ENCODE data around the gene DNM3. TPM values are rescaled to one million over a fixed set of nuclear protein-coding genes. Genes with fewer than 3 reads are reported as not detected.

DNM3 gene
- total and polyA plus RNA-seq, 2 donors (not counting 3 experiments of a cell fraction or from before 2014, with no cell fraction given): 1.4 to 2.5 TPM

- CTCF ChIA-PET: interaction anchor here (0.8 to 1.6 kb wide), 3 partner anchors 8 to 24 kb away, joined by 3 to 4 read pairs (median 3); no protein-coding TSS in a partner anchor
- Histone ChIP-seq H3K4me2 (ENCODE audit: insufficient read depth, low read length) (no peak overlapping the region), H3K79me2 (ENCODE audit: control insufficient read depth, insufficient read depth, low read length) (no peaks in the 10 kb centered on the region), H3K9me3 (replicated peaks; ENCODE audit: control insufficient read depth, insufficient read depth, low read length) (no peaks in the 10 kb centered on the region), H4K20me1 (replicated peaks; ENCODE audit: control insufficient read depth, extremely low read depth, insufficient read depth, low read length) (no peaks in the 10 kb centered on the region), H3K4me1 (ENCODE audit: control insufficient read depth, extremely low read depth, insufficient read depth, low read length) (no peaks in the 10 kb centered on the region), H3K9me1 (replicated peaks; ENCODE audit: control insufficient read depth, extremely low read depth, insufficient read depth, low read length) (no peaks in the 10 kb centered on the region), H3K27ac (ENCODE audit: insufficient read depth, low read depth, low read length) (no peak overlapping the region), H3K27me3 (ENCODE audit: control insufficient read depth in 2 of 2, insufficient read depth in 2 of 2, low read length in 2 of 2) (no peaks in the 10 kb centered on the region), H2AFZ (ENCODE audit: low read depth, low read length) (no peak overlapping the region), H3K9ac (replicated peaks; ENCODE audit: extremely low read depth, insufficient read depth, low read length) (no peak overlapping the region), H3K4me3 (replicated peaks in 1 of 3; ENCODE audit: insufficient read depth in 1 of 3, low read depth in 1 of 3, low read length in 3 of 3) (no peak overlapping the region), H3K36me3 (ENCODE audit: control insufficient read depth in 2 of 2, extremely low read depth in 1 of 2, insufficient read depth in 2 of 2, low read length in 2 of 2) (no peaks in the 10 kb centered on the region)
- dilution Hi-C loops (cut with MboI; ENCODE audit: extremely low pct_ligation_motif_present, low sequenced_read_pairs) (no loop called here), intact Hi-C loops (cut with micrococcal nuclease) (no loop called here)
- POLR2A ChIA-PET: no interaction called here
- DNase-seq (ENCODE audit: low read depth, low spot score) (no peak), FAIRE-seq (peak; percentile 49)
- BruUV-seq (replicated peaks): no TSS peak
- TF ChIP-seq, protein P1, sequence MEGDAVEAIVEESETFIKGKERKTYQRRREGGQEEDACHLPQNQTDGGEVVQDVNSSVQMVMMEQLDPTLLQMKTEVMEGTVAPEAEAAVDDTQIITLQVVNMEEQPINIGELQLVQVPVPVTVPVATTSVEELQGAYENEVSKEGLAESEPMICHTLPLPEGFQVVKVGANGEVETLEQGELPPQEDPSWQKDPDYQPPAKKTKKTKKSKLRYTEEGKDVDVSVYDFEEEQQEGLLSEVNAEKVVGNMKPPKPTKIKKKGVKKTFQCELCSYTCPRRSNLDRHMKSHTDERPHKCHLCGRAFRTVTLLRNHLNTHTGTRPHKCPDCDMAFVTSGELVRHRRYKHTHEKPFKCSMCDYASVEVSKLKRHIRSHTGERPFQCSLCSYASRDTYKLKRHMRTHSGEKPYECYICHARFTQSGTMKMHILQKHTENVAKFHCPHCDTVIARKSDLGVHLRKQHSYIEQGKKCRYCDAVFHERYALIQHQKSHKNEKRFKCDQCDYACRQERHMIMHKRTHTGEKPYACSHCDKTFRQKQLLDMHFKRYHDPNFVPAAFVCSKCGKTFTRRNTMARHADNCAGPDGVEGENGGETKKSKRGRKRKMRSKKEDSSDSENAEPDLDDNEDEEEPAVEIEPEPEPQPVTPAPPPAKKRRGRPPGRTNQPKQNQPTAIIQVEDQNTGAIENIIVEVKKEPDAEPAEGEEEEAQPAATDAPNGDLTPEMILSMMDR (IDR thresholded peaks at IDR 0.05; ENCODE audit: extremely low read depth in 1 of 2, insufficient read depth in 1 of 2, low read depth in 1 of 2, low read length in 2 of 2): no peak
- TF ChIP-seq POLR2A (IDR thresholded peaks at IDR 0.05; ENCODE audit: low read depth, low read length): no peak
- no peak for TF ChIP-seq EZH2 (IDR thresholded peaks at IDR 0.05; ENCODE audit: borderline replicate concordance, low read depth, low read length, severe bottlenecking)
- TF ChIP-seq GATA2 (IDR thresholded peaks at IDR 0.05; ENCODE audit: insufficient read depth, insufficient read length, low read depth, low read length): no peak
- no peak for TF ChIP-seq MYC (IDR thresholded peaks at IDR 0.05; ENCODE audit: low read depth, low read length)
- TF ChIP-seq, protein P2, sequence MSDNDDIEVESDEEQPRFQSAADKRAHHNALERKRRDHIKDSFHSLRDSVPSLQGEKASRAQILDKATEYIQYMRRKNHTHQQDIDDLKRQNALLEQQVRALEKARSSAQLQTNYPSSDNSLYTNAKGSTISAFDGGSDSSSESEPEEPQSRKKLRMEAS (IDR thresholded peaks at IDR 0.05; ENCODE audit: insufficient read depth, insufficient read length): no peak
- no peak for TF ChIP-seq FOS (IDR thresholded peaks at IDR 0.05; ENCODE audit: borderline replicate concordance, insufficient read depth, low read length)
- no peak for TF ChIP-seq POLR2AphosphoS5 (IDR thresholded peaks at IDR 0.05; ENCODE audit: insufficient read depth, low read depth, low read length)
- no peak for TF ChIP-seq JUN (IDR thresholded peaks at IDR 0.05; ENCODE audit: borderline replicate concordance, insufficient read depth, insufficient read length, low read depth)
These were observed 437.2 kb downstream of the DNM3 start for GRCh38 chr1:172278478-172278877.
